Neural cell (in vitro differentiated cells): ENCODE measurements around the gene HM13.

Source experiments
- CTCF ChIP-seq: fragments of 450-650 bp; IDR thresholded peaks from 2 replicates; pipeline ENCODE4 v1.5.1; 2014; ENCODE audit warnings: antibody characterized with exemption, mild to moderate bottlenecking, moderate library complexity; ENCODE audit not compliant: poor library complexity, severe bottlenecking
- EP300 ChIP-seq: fragments of 450-650 bp; conservative IDR thresholded peaks from 2 replicates; pipeline ENCODE4 v1.6.1; 2014; ENCODE audit warnings: antibody characterized with exemption, mild to moderate bottlenecking, moderate library complexity; ENCODE audit not compliant: poor library complexity, severe bottlenecking
- EZH2 ChIP-seq: fragments of 200-600, 300-800 bp; shearing (Covaris generic), sonication (generic); IDR thresholded peaks from 2 replicates; pipeline ENCODE4 v1.6.1; 2014; ENCODE audit warnings: antibody characterized with exemption, low read length, borderline replicate concordance, mild to moderate bottlenecking; ENCODE audit not compliant: insufficient read depth, poor library complexity, severe bottlenecking
- POLR2AphosphoS5 ChIP-seq: IDR thresholded peaks from 2 replicates; pipeline ENCODE4 v1.6.1; 2012
- RAD21 ChIP-seq: fragments of 450-650 bp; conservative IDR thresholded peaks from 2 replicates; pipeline ENCODE4 v1.6.1; 2014; ENCODE audit warnings: antibody characterized with exemption, mild to moderate bottlenecking, moderate library complexity
- REST ChIP-seq: IDR thresholded peaks from 2 replicates; pipeline ENCODE4 v1.6.1; 2012; ENCODE audit warnings: borderline replicate concordance
- SMC3 ChIP-seq: fragments of 450-650 bp; conservative IDR thresholded peaks from 2 replicates; pipeline ENCODE4 v1.6.1; 2014; ENCODE audit warnings: antibody characterized with exemption, mild to moderate bottlenecking, moderate library complexity; ENCODE audit not compliant: poor library complexity

DNA sequence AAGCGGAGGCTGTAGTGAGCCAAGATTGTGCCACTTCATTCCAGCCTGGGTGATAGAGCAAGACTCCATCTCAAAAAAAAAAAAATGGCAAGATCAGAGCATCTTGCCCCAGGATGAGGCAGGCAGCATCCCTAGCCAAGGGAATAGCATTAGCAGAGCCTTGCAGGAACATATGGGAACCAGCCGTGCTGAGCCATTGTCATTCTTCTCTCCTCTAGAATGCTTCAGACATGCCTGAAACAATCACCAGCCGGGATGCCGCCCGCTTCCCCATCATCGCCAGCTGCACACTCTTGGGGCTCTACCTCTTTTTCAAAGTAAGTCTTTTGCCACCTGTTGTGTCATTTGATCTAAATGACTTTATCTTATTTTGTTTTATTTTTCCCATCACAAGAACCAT lies 13.0 kb downstream of the HM13 start:
- TF ChIP-seq CTCF, result no peak
- TF ChIP-seq POLR2AphosphoS5, result no peak
- no peak for TF ChIP-seq RAD21
- no peak for TF ChIP-seq EZH2
- no peak for TF ChIP-seq REST
- TF ChIP-seq SMC3, result no peak
- no peak for TF ChIP-seq EP300
